ENCODE measurements around the gene LSG1. TPM values are rescaled to one million over a fixed set of nuclear protein-coding genes. Genes with fewer than 3 reads are reported as not detected.

Gene LSG1
- polyA plus RNA-seq, 1 donor from 2014 or later: 35.5 TPM

GRCh38 chr3:194664857-194665256, 7.1 kb downstream of the LSG1 start:
- H3K27me3 ChIP-seq (ENCODE audit: insufficient read depth, low read depth, low read length): no peaks in the 10 kb centered on the region
- no peaks in the 10 kb centered on the region for H3K9me3 ChIP-seq (ENCODE audit: low read length)
- no peak overlapping the region for H3K4me2 ChIP-seq (ENCODE audit: low read length)
- H2AFZ ChIP-seq (ENCODE audit: low read depth, low read length): no peak overlapping the region
- H4K20me1 ChIP-seq (ENCODE audit: insufficient read depth): no peaks in the 10 kb centered on the region
- no peak overlapping the region for H3K4me3 ChIP-seq (ENCODE audit: low read length)
- TF ChIP-seq RAD21 (conservative IDR thresholded peaks at IDR 0.05): no peak
- TF ChIP-seq EZH2 (IDR thresholded peaks at IDR 0.05; ENCODE audit: borderline replicate concordance, insufficient read depth, low read length, poor library complexity, severe bottlenecking): no peak
- no peak for TF ChIP-seq REST (IDR thresholded peaks at IDR 0.05; ENCODE audit: borderline replicate concordance)
- no peak for TF ChIP-seq MXI1 (conservative IDR thresholded peaks at IDR 0.05; ENCODE audit: poor library complexity, severe bottlenecking)
- no peak for TF ChIP-seq TAF1 (IDR thresholded peaks at IDR 0.05; ENCODE audit: low read depth)
- TF ChIP-seq CTCF (IDR thresholded peaks at IDR 0.05; ENCODE audit: poor library complexity, severe bottlenecking): no peak
- TF ChIP-seq EP300 (conservative IDR thresholded peaks at IDR 0.05; ENCODE audit: poor library complexity, severe bottlenecking): no peak
- no peak for TF ChIP-seq SMC3 (conservative IDR thresholded peaks at IDR 0.05; ENCODE audit: poor library complexity)
- TF ChIP-seq POLR2AphosphoS5 (IDR thresholded peaks at IDR 0.05): no peak
- H3K79me2 ChIP-seq (replicated peaks; ENCODE audit: insufficient read depth, low read length): no peaks in the 10 kb centered on the region
- no peak overlapping the region for H3K9ac ChIP-seq (ENCODE audit: low read length)
- H3K9me2 ChIP-seq (ENCODE audit: insufficient read depth, low read length): no peaks in the 10 kb centered on the region
- no peaks in the 10 kb centered on the region for H3F3A ChIP-seq (ENCODE audit: insufficient read depth, low read length, poor library complexity, severe bottlenecking)
- no peak overlapping the region for H3K27ac ChIP-seq (ENCODE audit: low read length)
- no peaks in the 10 kb centered on the region for H3K36me3 ChIP-seq (ENCODE audit: insufficient read depth, low read length)

- Histone ChIP-seq H3K36me3 (ENCODE audit: insufficient read depth, low read length) (peaks cover 4% of the 10 kb centered on the region), H3K9me3 (ENCODE audit: low read length) (no peaks in the 10 kb centered on the region), H3K4me2 (ENCODE audit: low read length) (no peak overlapping the region), H3K9ac (ENCODE audit: low read length) (no peak overlapping the region), H3K4me3 (ENCODE audit: low read length) (no peak overlapping the region), H4K20me1 (ENCODE audit: insufficient read depth) (no peaks in the 10 kb centered on the region), H3K27me3 (ENCODE audit: insufficient read depth, low read depth, low read length) (no peaks in the 10 kb centered on the region), H2AFZ (ENCODE audit: low read depth, low read length) (no peak overlapping the region), H3K9me2 (ENCODE audit: insufficient read depth, low read length) (no peaks in the 10 kb centered on the region), H3F3A (ENCODE audit: insufficient read depth, low read length, poor library complexity, severe bottlenecking) (no peaks in the 10 kb centered on the region), H3K27ac (ENCODE audit: low read length) (no peak overlapping the region), H3K79me2 (replicated peaks; ENCODE audit: insufficient read depth, low read length) (no peaks in the 10 kb centered on the region)
- TF ChIP-seq EZH2 (IDR thresholded peaks at IDR 0.05; ENCODE audit: borderline replicate concordance, insufficient read depth, low read length, poor library complexity, severe bottlenecking) (no peak), TAF1 (IDR thresholded peaks at IDR 0.05; ENCODE audit: low read depth) (no peak), REST (IDR thresholded peaks at IDR 0.05; ENCODE audit: borderline replicate concordance) (no peak), EP300 (conservative IDR thresholded peaks at IDR 0.05; ENCODE audit: poor library complexity, severe bottlenecking) (no peak), SMC3 (conservative IDR thresholded peaks at IDR 0.05; ENCODE audit: poor library complexity) (no peak), RAD21 (conservative IDR thresholded peaks at IDR 0.05) (no peak)
Measured at GRCh38 chr3:194661946-194662345, 10.0 kb downstream of the LSG1 start.
